Measurements from ENCODE around the gene GRK3. TPM values are rescaled to one million over a fixed set of nuclear protein-coding genes. Genes with fewer than 3 reads are reported as not detected.
"Not testable (repeated sequence)": the region's sequence is repeated elsewhere in the genome, so short reads cannot be mapped to it uniquely, and the experiment has no call there.

GRK3 gene
- total RNA-seq, 1 donor from 2014 or later = 3.7 TPM

- ATAC-seq (ENCODE audit: poor library complexity); DNase-seq; intact Hi-C loops (cut with DNase I): not testable (repeated sequence)
Observed at GRCh38 chr22:25605565-25605964, 41.1 kb downstream of the GRK3 start.

GRCh38 chr22:25611284-25611683, 46.8 kb downstream of the GRK3 start:
- ATAC-seq (ENCODE audit: poor library complexity); DNase-seq; intact Hi-C loops (cut with DNase I): not testable (repeated sequence)

- ATAC-seq (ENCODE audit: poor library complexity); DNase-seq; intact Hi-C loops (cut with DNase I): not testable (repeated sequence)
Observed at GRCh38 chr22:25613131-25613530, 48.7 kb downstream of the GRK3 start.

- intact Hi-C loops (cut with DNase I); ATAC-seq (ENCODE audit: poor library complexity); DNase-seq: not testable (repeated sequence)
Observed at GRCh38 chr22:25613558-25613957, 49.1 kb downstream of the GRK3 start.

- ATAC-seq (ENCODE audit: poor library complexity); DNase-seq; intact Hi-C loops (cut with DNase I): not testable (repeated sequence)
Observed at GRCh38 chr22:25614791-25615190, 50.3 kb downstream of the GRK3 start.

- DNase-seq (no peak), ATAC-seq (ENCODE audit: poor library complexity) (no peak)
- intact Hi-C loops (cut with DNase I) = no loop called here
Observed at GRCh38 chr22:25621986-25622385, 57.5 kb downstream of the GRK3 start.

GRCh38 chr22:25623310-25623734, 58.8 kb downstream of the GRK3 start:
- ATAC-seq (ENCODE audit: poor library complexity) (no peak), DNase-seq (no peak)
- intact Hi-C loops (cut with DNase I) = no loop called here

- ATAC-seq (ENCODE audit: poor library complexity) (no peak), DNase-seq (no peak)
- intact Hi-C loops (cut with DNase I) = no loop called here
Observed at GRCh38 chr22:25623851-25624250, 59.4 kb downstream of the GRK3 start.

GRCh38 chr22:25624476-25624875, 60.0 kb downstream of the GRK3 start:
- intact Hi-C loops (cut with DNase I) = no loop called here
- ATAC-seq (ENCODE audit: poor library complexity) (no peak), DNase-seq (no peak)

GRCh38 chr22:25625747-25626623, 61.5 kb downstream of the GRK3 start:
- intact Hi-C loops (cut with DNase I); DNase-seq; ATAC-seq (ENCODE audit: poor library complexity): not testable (repeated sequence)

GRCh38 chr22:25626624-25626990, 62.1 kb downstream of the GRK3 start:
- intact Hi-C loops (cut with DNase I) = no loop called here
- ATAC-seq (ENCODE audit: poor library complexity) (no peak), DNase-seq (no peak)

GRCh38 chr22:25627271-25627852, 62.9 kb downstream of the GRK3 start:
- no peak for DNase-seq
- intact Hi-C loops (cut with DNase I) = no loop called here
- ATAC-seq (ENCODE audit: poor library complexity) = no peak

GRCh38 chr22:25628494-25628893, 64.0 kb downstream of the GRK3 start:
- DNase-seq (no peak), ATAC-seq (ENCODE audit: poor library complexity) (no peak)
- intact Hi-C loops (cut with DNase I) = no loop called here

GRCh38 chr22:25629613-25630012, 65.1 kb downstream of the GRK3 start:
- intact Hi-C loops (cut with DNase I) = no loop called here
- no peak for ATAC-seq (ENCODE audit: poor library complexity)
- DNase-seq = no peak

GRCh38 chr22:25630447-25630846, 66.0 kb downstream of the GRK3 start:
- ATAC-seq (ENCODE audit: poor library complexity) (no peak), DNase-seq (no peak)
- intact Hi-C loops (cut with DNase I) = no loop called here

GRCh38 chr22:25636323-25636722, 71.8 kb downstream of the GRK3 start:
- intact Hi-C loops (cut with DNase I) = no loop called here
- ATAC-seq (ENCODE audit: poor library complexity) (no peak), DNase-seq (no peak)

GRCh38 chr22:25637032-25637431, 72.6 kb downstream of the GRK3 start:
- no peak for ATAC-seq (ENCODE audit: poor library complexity)
- intact Hi-C loops (cut with DNase I) = no loop called here
- no peak for DNase-seq

- no peak for DNase-seq
- intact Hi-C loops (cut with DNase I) = no loop called here
Observed at GRCh38 chr22:25637672-25638071, 73.2 kb downstream of the GRK3 start.

GRCh38 chr22:25638638-25639037, 74.2 kb downstream of the GRK3 start:
- ATAC-seq (ENCODE audit: poor library complexity) = no peak
- DNase-seq = no peak
- intact Hi-C loops (cut with DNase I) = no loop called here

More at GRCh38 chr22:25637672-25638071, 73.2 kb downstream of the GRK3 start:
- ATAC-seq (ENCODE audit: poor library complexity) = no peak

- intact Hi-C loops (cut with DNase I) = no loop called here
- ATAC-seq (ENCODE audit: poor library complexity) (no peak), DNase-seq (no peak)
Observed at GRCh38 chr22:25641650-25642049, 77.2 kb downstream of the GRK3 start.

Data from Right ventricle myocardium superior (tissue), 1 donor.